Activated CD8-positive, alpha-beta memory T cell treated with anti-CD3 and anti-CD28 coated beads, Interleukin-2, amount 50 U/mL, for 4 hours (primary cell): ENCODE data around the gene ETV6.

ENCODE experiments used
- DNase-seq: peaks from one replicate; pipeline ENCODE4 v3.0.0-alpha.2; 2020

Gene ETV6

GRCh38 chr12:11836282-11837151, 187.0 kb downstream of the ETV6 start:
- no peak for DNase-seq

GRCh38 chr12:11837216-11837934, 187.9 kb downstream of the ETV6 start:
- DNase-seq, result no peak

GRCh38 chr12:11838403-11838802, 188.9 kb downstream of the ETV6 start:
- no peak for DNase-seq

- DNase-seq, result no peak
Observed at GRCh38 chr12:11839091-11839641, 189.7 kb downstream of the ETV6 start.

- no peak for DNase-seq
Observed at GRCh38 chr12:11840366-11840765, 190.9 kb downstream of the ETV6 start.

GRCh38 chr12:11846488-11846887, 197.0 kb downstream of the ETV6 start:
- no peak for DNase-seq

GRCh38 chr12:11847539-11847938, 198.1 kb downstream of the ETV6 start:
- DNase-seq, result no peak

- DNase-seq, result no peak
Observed at GRCh38 chr12:11849757-11850504, 200.5 kb downstream of the ETV6 start.

- no peak for DNase-seq
Observed at GRCh38 chr12:11853126-11853525, 203.7 kb downstream of the ETV6 start.

GRCh38 chr12:11854011-11854499, 204.6 kb downstream of the ETV6 start:
- no peak for DNase-seq

GRCh38 chr12:11855983-11856374, 206.5 kb downstream of the ETV6 start:
- DNase-seq, result no peak

- no peak for DNase-seq
Observed at GRCh38 chr12:11856971-11857370, 207.5 kb downstream of the ETV6 start.

- no peak for DNase-seq
Observed at GRCh38 chr12:11859705-11860425, 210.4 kb downstream of the ETV6 start.

- no peak for DNase-seq
Observed at GRCh38 chr12:11861155-11861863, 211.8 kb downstream of the ETV6 start.

GRCh38 chr12:11861864-11862600, 212.6 kb downstream of the ETV6 start:
- no peak for DNase-seq

GRCh38 chr12:11862798-11863197, 213.3 kb downstream of the ETV6 start:
- no peak for DNase-seq

GRCh38 chr12:11863478-11863906, 214.0 kb downstream of the ETV6 start:
- no peak for DNase-seq

GRCh38 chr12:11863988-11864387, 214.5 kb downstream of the ETV6 start:
- DNase-seq, result no peak

- DNase-seq, result no peak
Observed at GRCh38 chr12:11865824-11866223, 216.3 kb downstream of the ETV6 start.

GRCh38 chr12:11868027-11868426, 218.6 kb downstream of the ETV6 start:
- DNase-seq, result no peak

GRCh38 chr12:11869406-11869805, 219.9 kb downstream of the ETV6 start:
- no peak for DNase-seq
